IPS-11a (cell line): ENCODE measurements around the gene THRAP3.

Source experiments
- H3K4me3 ChIP-seq: one replicate; pipeline ENCODE4 v1.5.1; 2013; ENCODE audit warnings: low read depth, low read length, control low read depth

The THRAP3 gene

DNA sequence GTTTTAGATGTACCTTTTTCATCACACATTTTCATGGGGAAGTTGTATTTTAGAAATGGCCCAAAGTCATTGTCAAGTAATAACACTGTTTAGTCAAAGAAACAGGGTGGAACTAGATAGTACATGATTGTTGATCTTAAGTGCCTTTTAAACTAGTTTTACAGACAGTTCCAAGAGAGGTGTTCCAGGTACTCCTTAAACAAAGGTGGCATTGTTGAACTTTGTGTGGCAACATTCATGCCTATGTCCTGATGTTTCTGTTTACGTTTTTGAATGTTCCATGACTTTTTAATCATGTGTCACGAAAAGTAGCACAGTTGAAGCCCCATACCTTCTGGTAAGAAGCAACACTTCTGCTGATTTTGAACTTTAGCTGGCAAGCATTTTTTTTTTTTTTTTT is 72.8 kb downstream of the THRAP3 start:
- H3K4me3 ChIP-seq = no peak overlapping the region

GRCh38 chr1:36298640-36299039 is 74.4 kb downstream of the THRAP3 start:
- no peak overlapping the region for H3K4me3 ChIP-seq

GRCh38 chr1:36300526-36300925 is 76.3 kb downstream of the THRAP3 start:
- no peak overlapping the region for H3K4me3 ChIP-seq

GRCh38 chr1:36301220-36301619 is 77.0 kb downstream of the THRAP3 start:
- no peak overlapping the region for H3K4me3 ChIP-seq

DNA sequence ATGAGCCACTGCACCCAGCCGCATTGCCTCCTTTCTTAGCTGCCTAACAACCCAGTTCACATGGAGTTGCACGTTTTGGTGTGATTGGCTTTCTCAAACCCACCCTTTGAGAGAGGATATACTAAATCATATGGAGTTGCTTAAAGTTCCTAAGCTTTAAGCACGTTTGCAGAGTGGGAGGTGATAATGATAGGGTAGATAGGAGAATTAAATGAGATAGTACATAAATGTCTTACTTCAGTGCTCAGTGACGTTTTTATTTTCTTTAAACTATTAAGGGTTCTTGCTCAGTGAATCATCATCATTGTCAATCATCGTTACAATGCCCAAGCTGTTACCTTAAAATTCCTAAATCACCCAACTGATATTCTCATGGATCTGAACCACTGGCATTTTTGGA is 79.0 kb downstream of the THRAP3 start:
- no peak overlapping the region for H3K4me3 ChIP-seq

DNA sequence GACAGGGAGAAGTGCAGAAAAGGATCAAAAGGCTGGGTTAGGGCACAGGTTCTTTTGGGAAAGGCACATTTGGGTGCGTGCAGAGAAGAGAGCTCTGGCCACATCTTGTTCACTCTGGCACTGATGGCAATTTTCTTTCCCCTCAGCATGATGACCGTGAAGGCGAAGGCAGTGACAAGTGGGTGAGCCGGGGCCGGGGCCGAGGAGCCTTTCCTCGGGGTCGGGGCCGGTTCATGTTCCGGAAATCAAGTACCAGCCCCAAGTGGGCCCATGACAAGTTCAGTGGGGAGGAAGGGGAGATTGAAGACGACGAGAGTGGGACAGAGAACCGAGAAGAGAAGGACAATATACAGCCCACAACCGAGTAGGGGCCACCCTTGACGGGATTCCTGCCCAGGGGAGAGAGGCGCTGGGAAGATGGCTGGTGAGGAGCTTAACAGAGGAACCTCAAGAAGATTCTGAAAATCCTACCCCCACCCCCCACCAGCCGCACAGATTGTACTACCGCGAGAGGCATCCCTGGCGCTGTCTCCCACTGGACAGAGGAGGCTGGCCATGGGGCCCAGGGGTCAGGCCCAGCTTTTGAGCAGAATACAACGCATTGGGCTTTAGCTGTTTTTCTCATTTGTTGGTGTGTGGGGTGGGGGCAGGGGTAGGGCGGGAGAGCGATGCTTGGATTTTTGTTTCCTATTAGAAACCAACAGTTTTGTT is 79.6 kb downstream of the THRAP3 start:
- H3K4me3 ChIP-seq = no peak overlapping the region

DNA sequence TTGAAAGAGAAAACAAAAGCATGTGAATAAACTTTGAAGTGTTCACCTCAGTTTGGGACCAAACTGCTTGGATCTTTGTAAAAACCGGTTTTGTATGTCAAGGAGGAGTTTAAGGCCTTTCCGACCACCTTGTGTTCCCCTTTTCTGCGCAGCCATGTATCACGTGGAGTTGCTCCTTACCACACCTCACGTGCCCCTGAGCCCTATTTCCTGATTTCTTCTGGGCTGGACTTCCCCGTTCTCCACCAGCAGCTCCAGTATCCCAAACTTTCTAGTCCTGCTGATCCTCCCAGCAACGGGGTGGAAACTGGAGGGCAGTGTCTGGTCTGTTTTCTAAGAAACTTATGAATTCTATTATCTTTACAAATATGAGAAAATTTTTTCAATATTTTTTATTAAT is 80.3 kb downstream of the THRAP3 start:
- H3K4me3 ChIP-seq = no peak overlapping the region

- no peak overlapping the region for H3K4me3 ChIP-seq
These were observed 81.0 kb downstream of the THRAP3 start for GRCh38 chr1:36304970-36305914.

DNA sequence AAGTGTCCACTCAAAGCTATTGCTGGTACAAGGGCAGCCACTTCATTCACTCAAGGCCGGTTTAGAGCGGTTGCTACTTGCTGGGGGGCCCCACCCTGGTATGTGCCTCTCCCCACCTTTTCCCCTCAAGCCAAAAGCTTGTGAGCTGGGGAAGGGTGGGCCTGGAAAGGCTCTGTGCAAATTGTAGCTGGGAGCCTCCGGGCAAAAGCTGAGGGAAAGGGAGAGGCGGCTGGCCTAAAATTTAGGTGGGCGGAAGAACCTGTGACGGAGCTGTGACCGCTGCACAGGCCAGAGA is 81.6 kb downstream of the THRAP3 start:
- peak overlapping the region; percentile 49 for H3K4me3 ChIP-seq

DNA sequence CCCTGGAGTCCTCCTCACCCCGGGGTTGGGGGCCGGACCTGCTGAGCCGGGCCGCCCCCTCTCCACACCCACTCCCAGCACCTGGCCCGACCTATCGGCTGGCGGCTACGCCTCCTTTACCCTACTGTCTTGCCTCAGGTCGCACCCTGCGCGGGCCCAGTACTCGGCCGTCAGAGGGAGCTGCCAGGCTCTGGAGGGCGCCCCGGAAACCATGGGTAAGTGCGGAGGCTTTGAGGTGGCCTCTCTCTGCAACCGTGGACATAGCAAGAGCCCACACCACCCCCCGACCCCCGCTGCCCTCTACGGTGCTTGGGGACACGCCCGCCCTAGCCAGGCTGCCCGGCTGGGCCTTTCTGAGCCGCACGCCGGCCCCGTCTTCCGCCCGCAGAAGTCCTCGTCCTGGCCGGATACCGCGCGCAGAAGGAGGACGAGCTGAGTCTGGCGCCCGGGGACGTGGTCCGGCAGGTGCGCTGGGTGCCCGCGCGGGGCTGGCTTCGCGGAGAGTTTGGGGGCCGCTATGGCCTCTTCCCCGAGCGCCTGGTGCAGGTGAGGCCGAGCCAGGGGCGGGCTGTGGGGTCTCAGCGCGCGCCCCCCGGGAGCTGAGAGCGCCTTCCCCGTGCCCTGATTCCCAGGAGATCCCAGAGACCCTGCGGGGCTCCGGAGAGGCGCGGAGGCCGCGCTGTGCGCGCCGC is 82.1 kb downstream of the THRAP3 start, which contains the start of gene SH3D21:
Gene SH3D21 (plus strand): TSS at position 159 of the 692 bp plus-strand sequence. CDS start 53 bp downstream, at position 212.
- H3K4me3 ChIP-seq = peak within 1 kb of the TSS; percentile 81

DNA sequence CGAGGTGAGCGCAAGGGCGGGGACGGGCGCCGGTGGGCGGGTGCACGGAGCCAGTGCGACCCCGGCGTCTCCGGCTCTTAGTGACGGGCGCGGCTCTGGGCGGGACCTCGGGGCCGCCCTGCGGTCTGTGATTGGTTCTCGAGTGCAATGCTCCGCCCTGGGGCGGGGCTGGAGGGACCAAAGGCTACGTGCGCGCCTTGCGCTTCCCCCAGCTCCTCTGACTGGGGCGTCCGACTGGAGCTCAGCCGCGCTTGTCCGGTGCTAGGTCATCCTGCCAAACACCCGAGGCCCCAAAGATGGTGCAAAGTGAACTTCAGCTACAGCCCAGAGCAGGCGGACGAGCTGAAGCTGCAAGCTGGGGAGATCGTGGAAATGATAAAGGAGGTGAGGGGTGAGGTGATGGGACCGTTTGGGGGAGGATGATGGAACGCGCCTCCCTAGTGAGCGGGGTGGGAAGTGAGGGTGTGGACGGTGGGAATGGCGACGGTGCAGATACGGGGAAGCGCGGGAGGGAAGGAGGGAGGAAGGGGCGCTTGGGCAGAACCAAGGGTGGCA is 82.7 kb downstream of the THRAP3 start:
- H3K4me3 ChIP-seq = peak overlapping the region; percentile 81

DNA sequence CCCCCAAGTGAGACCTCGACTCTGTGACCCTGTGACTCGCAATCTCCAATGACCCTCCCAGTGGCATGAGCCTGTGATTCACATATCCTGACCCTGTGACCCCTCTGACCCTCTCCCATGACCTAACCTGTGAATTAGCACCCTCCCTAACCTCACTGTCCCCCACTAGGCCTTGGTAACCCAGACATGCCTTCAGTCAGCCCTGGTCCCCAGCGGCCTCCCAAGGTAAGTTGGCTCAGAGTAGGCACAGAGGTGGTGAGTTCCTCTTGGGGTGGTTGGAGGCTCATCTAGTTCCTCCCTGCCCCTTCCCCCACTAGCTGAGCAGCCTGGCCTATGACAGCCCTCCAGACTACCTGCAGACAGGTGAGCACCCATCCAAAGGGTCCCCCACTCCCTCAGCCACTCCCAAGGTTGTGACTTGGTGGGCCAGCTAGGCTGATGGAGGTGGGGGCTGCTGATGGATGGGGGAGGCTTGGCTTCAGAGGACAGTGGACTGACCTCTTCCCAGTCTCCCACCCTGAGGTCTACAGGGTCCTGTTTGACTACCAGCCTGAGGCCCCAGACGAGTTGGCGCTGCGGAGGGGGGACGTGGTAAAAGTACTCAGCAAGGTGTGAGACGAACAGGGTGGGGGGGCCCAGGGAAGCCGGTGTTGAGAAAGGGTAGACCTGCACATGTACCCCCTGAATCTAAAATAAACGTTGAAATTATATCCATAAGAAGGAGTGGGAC is 83.5 kb downstream of the THRAP3 start:
- peak overlapping the region; percentile 81 for H3K4me3 ChIP-seq

- no peak overlapping the region for H3K4me3 ChIP-seq
These were observed 85.2 kb downstream of the THRAP3 start for GRCh38 chr1:36309397-36309796.

- H3K4me3 ChIP-seq = peak overlapping the region; percentile 52
These were observed 96.1 kb downstream of the THRAP3 start for GRCh38 chr1:36320291-36320761.

DNA sequence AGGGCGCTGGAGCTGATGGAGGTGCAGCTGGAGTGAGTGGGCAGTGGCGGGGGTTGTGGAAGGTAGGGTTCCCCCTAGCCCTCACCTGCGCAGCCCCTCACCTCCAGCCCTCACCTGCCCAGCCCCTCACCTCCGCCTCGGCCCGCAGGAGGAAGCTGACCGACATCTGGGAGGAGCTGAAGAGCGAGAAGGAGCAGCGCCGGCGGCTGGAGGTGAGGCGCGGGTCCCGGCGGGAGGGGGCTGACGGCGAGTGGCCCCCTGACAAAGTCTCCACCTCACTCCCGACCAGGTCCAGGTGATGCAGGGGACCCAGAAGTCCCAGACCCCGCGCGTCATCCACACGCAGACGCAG is 96.5 kb downstream of the THRAP3 start:
- peak overlapping the region; percentile 52 for H3K4me3 ChIP-seq

DNA sequence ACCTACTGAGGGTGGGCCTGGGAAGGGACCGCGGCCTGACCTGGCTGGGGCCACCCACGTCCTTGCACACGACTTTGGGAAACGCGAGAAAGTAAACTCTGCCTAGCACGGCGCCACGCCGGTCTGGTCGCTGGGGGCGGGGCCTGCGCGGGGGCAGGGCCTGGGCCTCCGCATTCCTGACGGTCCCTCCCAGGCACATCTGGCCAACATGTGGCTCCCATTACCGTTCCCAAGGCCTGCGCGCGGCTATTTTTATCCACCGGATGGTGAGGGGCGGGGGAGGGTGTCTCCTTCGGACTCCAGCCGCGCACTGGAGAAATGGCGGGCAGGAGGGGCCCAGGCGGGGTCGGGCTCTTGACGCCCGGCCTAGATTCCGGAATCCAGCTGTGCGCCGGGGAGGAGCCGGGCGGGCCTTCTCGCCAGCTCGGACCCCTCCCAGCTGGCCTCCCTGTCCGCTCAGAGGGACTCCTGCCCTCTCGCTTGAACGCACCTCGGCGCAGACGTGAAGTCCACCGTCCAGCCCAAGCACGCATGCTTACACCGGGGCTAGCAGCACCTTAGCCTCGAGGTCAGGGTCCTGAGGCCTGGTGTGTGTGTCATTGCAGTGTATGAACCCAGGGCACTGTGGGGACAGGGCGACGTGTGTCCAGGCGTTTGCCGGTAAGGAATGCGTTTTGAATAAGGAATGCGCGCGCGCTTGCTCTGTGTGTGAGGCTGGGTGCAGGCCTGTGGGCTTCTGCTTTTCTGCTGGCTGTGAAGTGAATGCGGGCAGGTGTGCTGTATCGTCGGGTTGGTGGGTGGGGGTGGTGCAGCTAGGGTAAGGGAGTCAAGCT is 97.1 kb downstream of the THRAP3 start:
- peak overlapping the region; percentile 52 for H3K4me3 ChIP-seq

DNA sequence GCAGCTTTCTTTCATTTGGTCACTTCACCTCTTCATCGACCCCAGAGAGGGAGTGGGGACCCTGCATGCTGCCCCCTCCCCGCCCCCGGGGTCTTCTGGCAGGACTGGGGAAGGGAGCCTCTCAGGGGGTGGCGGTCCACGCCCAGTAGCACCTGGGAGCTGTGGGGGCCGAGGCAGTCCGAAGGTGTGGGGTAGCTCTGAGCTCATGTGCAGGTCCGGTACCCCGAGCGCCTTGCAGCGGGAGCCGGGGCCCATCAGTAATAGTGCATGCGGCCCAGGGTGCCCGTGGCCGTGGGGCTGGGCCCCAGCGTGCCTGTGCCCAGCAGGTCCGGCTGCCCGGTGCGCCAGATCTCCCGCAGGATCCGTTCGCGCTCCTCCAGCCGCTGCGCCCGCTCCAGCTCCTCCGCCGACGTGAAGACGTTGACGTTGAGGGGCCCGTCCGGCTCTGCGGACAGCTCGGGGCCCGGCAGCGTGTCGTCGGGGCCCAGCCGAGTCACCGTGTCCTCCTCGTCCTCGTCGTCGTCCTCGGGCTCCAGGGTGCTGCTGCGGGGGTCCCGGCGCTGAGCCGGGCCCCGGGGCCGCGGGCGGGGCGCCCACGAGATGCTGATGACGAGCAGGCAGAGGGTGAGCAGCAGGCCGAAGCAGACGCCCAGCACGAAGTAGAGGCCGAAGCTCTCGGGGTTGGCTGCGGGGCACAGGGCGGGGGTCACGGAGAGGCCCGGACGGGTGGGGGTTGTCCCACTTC is 98.0 kb downstream of the THRAP3 start:
- peak overlapping the region; percentile 52 for H3K4me3 ChIP-seq

- peak overlapping the region; percentile 48 for H3K4me3 ChIP-seq
These were observed 98.8 kb downstream of the THRAP3 start for GRCh38 chr1:36322786-36323635.
